GM19239 (cell line): Measurements from ENCODE around the gene ZFYVE27.

Experiments used
- DNase-seq: peaks from one replicate; pipeline ENCODE4 v3.0.0; 2011; ENCODE audit warnings: low spot score; ENCODE audit not compliant: insufficient read length
- FAIRE-seq: peaks from 2 replicates; lab custom pipeline; 2011; peaks lifted over from hg19 to GRCh38; lab: Jason Lieb, UNC

Gene ZFYVE27

DNA sequence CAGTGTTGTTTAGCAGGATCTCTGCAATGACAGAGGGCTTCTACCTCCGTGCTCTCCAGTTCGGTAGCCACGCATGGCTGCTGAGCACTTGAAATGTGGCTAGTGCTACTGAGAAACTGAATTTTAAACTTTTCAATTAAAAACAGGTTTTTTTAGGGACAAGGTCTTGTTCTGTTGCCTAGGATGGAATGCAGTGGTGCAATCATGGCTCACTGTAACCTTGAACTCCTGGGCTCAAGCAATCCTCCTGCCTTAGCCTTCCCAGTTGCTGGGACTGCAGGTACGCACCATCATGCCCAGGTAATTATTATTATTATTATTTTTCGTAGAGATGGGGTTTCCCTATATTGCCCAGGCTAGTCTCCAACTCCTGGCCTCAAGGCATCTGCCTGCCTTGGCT is 48.3 kb downstream of the ZFYVE27 start:
- DNase-seq: no peak

DNA sequence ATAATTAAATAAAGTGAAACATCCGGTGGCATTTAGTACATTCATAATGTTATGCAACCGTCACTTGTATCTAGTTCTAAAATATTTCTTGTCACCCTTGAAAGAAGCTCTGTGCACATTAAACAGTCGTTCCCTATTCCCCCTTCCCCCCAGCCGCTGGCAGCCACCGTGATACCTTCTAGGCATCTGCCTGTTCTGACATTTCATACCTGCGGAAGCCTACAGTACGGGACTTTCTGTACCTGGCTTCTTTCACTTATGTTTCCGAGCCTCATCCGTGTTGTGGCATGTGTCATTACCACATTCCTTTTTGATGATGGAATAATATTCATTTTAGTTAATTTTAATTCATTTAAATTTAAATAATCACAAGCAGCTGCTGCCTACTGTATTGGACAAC is 48.8 kb downstream of the ZFYVE27 start:
- no peak for DNase-seq
- FAIRE-seq: no peak

More for the DNA sequence above, 48.3 kb downstream of the ZFYVE27 start:
- FAIRE-seq: no peak

DNA sequence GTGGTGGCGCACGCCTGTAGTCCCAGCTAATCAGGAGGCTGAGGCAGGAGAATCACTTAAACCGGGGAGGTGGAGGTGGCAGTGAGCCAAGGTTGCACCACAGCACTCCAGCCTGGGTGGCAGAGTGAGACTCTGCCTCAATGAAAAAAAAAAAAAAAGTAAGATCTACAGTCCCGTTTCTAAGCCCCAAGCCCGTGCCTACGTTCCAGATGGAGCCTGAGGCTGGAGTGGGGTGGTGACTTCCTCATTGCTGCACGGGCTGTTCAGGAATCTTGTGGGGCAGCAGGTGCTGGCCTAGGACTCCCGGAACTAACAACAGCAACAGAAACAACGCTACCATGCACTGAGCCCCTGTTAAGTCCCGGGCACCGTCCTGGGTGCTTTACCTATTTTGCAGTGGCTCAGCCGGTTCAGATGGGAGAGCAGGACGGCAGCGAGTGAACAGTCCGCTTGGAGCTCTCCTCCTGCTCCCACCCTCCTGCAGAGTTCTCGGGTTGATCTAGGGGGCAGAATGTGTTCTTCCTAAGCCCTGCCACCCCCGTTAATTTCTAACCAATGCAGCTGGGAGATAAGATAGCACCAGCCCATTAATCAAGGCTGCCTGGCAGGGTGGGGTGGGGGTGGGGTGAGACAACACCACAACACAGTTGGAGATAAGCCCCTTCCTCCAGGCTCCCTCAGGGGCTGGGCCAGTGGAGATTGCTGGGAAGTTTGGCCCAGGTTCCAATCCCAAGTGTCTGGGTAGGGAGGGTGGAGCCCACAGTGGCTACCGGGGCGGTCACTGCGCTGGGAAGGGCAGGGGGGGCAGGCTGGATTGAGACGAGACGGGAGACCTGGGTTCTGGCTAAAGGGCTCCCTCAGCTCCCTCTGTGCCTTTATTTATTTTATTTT is 51.9 kb downstream of the ZFYVE27 start:
- FAIRE-seq (no peak), DNase-seq (no peak)

DNA sequence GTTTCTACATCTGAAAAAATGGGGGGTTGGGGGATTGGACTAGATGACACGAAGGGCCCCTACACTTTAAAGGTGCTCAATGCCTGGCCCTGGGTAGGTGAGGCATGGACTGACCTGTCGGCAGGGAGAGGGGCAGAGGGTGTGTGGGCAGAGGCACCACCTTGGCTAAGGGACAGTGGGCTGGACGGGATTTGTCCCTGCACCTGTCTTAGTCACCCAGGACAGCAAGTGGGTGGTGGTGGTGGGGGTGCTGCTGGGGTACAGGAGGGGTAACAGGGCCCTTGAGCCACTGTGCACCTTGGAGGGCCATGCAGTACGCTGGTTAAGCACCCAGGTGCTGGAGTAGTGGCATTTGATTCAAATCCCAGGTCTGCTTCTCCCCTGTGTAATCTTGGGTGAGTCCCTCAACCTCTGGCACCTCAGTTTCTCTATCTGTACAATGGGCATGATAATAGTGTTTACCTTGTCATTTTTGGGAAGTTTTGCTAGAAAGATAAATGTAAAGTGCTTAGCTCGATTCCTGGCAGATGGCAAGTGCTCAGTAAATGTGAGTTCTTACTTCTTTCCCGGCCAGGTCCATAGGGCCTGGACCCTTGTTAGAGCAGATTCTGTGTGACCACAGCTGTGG is 53.0 kb downstream of the ZFYVE27 start:
- FAIRE-seq: no peak
- DNase-seq: no peak

DNA sequence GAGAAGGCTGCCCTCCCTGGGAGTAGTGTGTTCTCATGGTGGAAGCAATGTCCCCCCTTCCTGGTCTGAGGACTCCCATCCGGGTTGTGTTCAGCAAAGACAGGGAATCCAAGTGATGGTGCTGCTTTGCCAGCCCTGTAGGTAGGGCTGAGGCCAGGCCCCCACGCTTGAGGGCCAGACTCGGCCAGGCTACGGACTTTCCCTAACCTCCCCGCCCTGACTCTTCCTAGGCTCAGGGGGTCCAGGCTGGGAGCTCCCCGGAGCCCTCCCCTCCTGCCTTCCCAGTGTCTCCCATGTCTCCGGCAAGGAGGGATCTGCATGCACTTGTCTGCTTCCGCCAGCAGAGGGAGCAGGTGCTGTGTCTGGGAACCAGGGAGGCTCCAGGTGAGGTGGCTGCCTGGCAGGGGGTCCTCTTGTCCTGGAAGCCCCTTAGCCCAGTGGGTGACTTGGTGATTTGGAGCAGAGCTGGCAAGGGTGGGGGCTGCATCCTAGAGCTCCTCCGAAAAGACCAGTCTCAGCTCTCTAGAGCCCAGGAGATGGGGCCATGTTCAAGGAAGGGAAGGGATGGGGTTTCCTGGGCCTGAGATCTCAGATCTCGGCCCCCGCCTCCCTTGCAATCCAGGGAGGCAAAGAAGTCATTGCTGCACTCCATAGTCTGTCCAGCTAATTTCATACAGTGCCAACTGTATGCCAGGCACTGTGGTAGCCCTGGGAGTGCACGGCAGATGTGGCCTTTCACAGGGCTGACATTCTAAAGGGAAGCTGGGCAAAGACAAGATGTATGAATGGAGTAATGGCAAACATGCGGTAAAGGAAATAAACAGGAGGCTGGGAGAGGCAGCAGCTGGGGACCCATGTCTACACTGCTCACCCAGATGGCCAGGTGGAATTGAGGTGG is 55.1 kb downstream of the ZFYVE27 start:
- peak; percentile 73 for FAIRE-seq
- peak; percentile 72 for DNase-seq

DNA sequence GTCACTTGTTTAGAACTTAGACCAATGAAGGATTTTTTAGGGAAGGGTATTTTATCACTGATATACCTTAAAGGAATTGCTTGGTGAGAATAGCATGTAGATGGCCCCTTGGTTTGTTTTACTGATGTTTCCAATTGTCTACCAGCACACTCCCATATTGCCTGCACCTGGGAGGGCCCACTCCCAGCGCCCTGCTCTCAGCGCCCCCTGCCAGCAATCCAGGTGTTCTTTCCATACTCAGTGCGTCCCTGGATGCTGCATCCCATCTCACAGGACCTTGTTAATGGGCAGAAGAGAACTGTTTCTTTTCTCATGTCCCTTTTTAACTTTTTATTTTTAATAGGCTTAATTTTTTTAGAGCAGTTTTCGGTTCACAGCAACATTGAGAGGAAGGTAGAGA is 59.0 kb downstream of the ZFYVE27 start:
- FAIRE-seq (no peak), DNase-seq (no peak)

DNA sequence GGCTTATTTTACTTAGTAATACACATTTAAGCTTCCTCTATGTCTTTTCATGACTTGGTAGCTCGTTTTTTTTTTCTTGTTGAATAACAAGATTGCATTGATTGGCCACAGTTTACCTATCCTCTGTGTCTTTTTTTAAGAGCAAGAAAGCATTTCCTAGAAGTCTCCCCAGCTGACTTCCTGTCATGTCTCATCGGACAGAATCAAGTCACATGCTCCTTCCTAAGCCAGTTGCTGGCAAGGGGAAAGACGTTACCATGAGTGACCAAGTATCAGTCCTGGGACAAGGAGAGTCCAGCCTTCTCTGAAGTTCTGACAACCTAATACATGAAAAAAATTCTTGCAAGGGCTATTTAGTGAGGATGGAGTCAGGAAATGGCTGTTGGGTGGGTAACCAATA is 59.7 kb downstream of the ZFYVE27 start:
- DNase-seq (no peak), FAIRE-seq (no peak)

DNA sequence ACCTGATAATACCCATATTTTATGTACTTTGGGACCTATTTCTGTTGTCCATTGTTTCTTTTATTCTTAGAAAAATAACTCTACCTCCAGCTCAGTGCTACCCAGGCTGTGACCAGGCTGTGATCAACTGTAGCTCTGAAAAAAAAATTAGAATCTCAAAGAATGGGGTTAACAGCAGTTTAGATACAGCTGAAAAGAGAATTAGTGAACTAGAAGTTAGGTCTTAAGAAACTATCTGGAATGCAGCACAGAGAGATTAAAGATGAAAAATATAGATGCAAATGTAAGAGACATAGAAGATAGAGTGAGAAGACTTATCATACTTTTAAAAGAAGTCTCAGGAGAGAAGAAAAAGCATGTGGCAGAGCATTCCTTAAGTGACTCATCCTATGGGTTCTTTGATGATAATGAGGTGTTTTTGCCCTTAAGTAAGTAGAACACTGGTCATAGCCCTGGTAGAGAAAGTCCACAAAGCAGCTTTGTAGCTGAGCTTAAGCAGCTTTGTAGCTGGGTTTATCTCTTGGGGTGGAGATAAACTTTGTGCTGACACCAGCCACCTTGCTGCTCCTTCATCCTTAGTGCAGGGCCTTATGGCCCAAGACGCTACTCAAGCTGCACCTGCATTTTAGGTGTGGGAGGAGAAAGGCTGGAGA is 62.2 kb downstream of the ZFYVE27 start:
- FAIRE-seq: no peak
- no peak for DNase-seq

DNA sequence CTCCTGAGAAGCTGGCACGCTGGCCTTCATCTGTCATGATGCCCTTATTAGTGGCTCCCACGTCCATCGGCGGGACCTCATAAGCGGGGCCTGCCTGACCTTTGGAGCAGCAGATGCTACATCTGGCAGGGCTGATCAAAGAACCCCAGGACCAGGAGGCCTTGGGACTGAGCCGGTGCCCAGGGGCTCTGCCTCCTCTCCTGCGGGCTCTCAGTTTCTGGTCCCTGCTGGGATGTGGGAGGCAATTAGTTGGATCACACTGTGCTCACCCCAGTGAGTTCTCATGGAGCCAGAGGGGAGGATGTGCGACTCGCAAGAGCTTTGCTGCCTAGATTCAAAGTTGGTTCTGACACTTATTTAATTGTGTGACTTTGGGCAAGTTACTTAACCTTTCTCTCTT is 63.5 kb downstream of the ZFYVE27 start:
- DNase-seq (no peak), FAIRE-seq (no peak)

DNA sequence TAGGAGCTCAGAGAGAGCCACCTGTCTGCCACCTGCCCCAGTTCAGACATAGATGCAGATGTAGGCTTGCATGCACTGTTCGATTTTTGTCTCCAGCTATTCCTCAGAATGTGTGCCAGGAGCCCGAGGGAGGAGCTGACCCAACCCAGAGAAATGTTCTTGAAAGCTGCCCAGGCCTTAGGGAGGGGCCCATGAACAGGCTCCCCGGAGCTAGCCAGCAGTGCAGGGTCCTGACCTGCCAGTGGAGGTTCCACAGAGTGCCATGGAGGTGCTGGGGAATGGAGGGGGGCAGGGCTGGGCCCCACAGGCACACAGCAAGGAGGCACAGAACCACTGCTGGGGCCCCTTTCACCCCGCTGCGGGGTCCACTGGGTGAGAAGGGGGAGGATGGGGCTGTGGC is 64.5 kb downstream of the ZFYVE27 start:
- DNase-seq (no peak), FAIRE-seq (no peak)

DNA sequence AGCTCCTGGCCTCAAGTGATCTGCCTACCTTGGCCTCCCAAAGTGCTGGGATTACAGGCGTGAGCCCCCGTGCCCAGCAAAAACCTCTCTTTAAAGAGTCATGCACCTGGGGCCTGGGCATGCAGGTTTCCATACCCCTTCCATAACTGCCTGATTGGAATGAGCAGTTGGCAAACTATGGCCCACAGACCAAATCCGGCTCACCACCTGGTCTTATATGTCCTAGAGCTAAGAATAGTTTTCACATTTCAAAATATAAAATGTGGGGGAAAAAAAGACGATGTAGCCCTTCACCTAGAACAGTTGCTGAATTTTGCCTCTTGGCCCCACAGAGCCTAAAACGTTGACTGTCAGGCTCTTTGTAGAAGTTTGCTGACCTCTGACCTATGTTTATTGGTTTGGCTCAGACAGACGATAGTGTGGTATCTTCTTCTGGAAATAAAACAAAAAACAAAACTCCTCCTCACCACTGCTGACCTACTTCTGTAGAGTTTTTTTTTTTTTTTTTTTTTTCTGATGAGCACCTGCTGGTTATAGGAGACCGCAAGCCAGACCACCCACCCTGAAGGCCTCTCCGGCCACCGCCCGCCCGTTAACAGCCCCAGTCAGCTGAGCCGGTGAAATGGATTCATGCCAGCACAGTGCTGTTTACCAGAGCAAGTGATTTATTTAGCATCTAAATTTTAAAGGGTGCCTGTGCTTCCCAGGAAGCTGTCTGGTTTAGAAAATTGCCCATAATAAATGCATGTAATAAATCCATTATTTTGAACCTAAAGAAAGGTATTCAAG is 68.4 kb downstream of the ZFYVE27 start:
- FAIRE-seq (no peak), DNase-seq (no peak)

DNA sequence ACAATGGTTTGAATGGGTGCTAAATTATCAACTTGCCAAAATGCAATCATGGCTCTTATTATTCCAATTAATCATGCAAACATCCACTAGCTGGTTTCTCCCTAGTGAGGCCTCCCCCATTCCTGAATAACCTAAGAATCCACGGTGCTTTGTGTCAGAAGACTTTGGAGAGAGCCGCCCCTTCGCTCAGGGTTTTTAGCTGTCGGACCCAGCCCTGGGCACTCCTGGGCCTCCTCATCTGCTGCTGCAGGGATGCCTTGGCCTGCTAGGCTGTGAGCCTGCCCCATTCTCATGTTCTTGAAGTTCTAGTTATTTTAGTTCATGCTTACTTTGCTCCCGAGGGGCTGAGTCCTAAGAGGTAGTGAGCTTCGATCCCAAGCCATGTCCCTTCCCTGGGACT is 69.0 kb downstream of the ZFYVE27 start:
- FAIRE-seq (no peak), DNase-seq (no peak)

DNA sequence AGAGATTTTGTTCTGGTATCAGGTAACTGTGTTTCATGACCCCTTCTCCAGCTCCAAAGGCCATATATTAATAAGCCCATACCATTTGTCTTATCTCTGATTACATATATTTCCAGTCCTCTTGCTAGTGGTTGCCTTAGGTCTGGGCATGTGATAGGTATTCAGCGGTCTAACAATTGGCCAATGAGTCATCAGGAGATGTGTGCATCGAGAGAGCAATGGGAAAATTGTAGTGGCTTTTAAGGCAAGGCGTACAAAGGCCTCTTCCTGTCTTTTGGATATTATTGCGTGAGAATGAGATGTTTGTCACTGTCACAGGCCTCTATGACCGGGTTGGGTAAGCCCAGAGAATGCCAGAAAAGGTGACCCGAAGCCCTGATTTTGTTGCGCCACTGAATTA is 73.5 kb downstream of the ZFYVE27 start:
- DNase-seq: no peak
- no peak for FAIRE-seq
